HEK293 (cell line): ENCODE results near the gene KIAA0753.
A peak's percentile ranks its signal among the peaks of the same experiment; 100 is the strongest.
"Not testable (repeated sequence)": the region's sequence is repeated elsewhere in the genome, so short reads cannot be mapped to it uniquely, and the experiment has no call there.

ENCODE experiments used
- CTCF ChIA-PET: fragments of 350-600 bp; formaldehyde crosslinking; extraction: SDS; loops from one replicate; lab custom pipeline; 2021; ENCODE audit warnings: antibody characterized with exemption; lab: Yijun Ruan, JAX
- POLR2A ChIA-PET: fragments of 300-600 bp; formaldehyde crosslinking; extraction: SDS; loops from one replicate; lab custom pipeline; 2020; ENCODE audit warnings: antibody characterized with exemption, inconsistent platforms; lab: Yijun Ruan, JAX
- H3K27ac ChIP-seq: fragments of 200-500 bp; sonication (Bioruptor generic); 2 replicates; pipeline ENCODE4 v1.5.1; 2014; ENCODE audit warnings: low read depth, low read length, control low read depth, inconsistent platforms; ENCODE audit errors: extremely low read depth
- H3K36me3 ChIP-seq, 2 experiments: fragments of 200-500 bp in 1 of 2; sonication (Bioruptor generic) in 1 of 2; 1 replicate in 1 of 2; 2 replicates in 1 of 2; pipeline ENCODE4 v1.5.1; 2014 to 2017; ENCODE audit warnings: inconsistent platforms in 2 of 2, low read length in 2 of 2; ENCODE audit not compliant: control insufficient read depth in 2 of 2, insufficient read depth in 1 of 2
- H3K4me1 ChIP-seq: fragments of 200-500 bp; sonication (Bioruptor generic); 2 replicates; pipeline ENCODE4 v1.5.1; 2014; ENCODE audit warnings: mild to moderate bottlenecking, low read length, inconsistent platforms; ENCODE audit not compliant: control insufficient read depth, insufficient read depth
- H3K4me3 ChIP-seq: 2 replicates; pipeline ENCODE4 v1.5.1; 2011; ENCODE audit warnings: low read depth, mild to moderate bottlenecking, control low read depth, low read length, moderate library complexity
- H3K9me3 ChIP-seq: fragments of 200-500 bp; sonication (Bioruptor generic); 2 replicates; pipeline ENCODE4 v1.5.1; 2014; ENCODE audit warnings: low read depth, low read length, inconsistent platforms; ENCODE audit not compliant: control insufficient read depth, insufficient read depth
- EGR2 ChIP-seq: fragments of 450-650 bp; formaldehyde crosslinking; IDR thresholded peaks from 2 replicates; pipeline ENCODE4 v1.5.1; 2016; ENCODE audit warnings: low read depth, missing biosample characterization, missing genetic modification characterization
- FEZF1 ChIP-seq: fragments of 450-650 bp; formaldehyde crosslinking; IDR thresholded peaks from 2 replicates; pipeline ENCODE4 v1.5.1; 2016; ENCODE audit warnings: missing biosample characterization, missing genetic modification characterization
- SP7 ChIP-seq: fragments of 450-650 bp; formaldehyde crosslinking; IDR thresholded peaks from 2 replicates; pipeline ENCODE4 v1.5.1; 2016; ENCODE audit warnings: missing biosample characterization, missing genetic modification characterization
- ZFHX2 ChIP-seq: fragments of 450-650 bp; formaldehyde crosslinking; conservative IDR thresholded peaks from 2 replicates; pipeline ENCODE4 v1.5.1; 2016; ENCODE audit warnings: missing biosample characterization, missing genetic modification characterization
- ZNF138 ChIP-seq: fragments of 450-650 bp; formaldehyde crosslinking; IDR thresholded peaks from 2 replicates; pipeline ENCODE4 v1.5.1; 2016; ENCODE audit warnings: missing biosample characterization, missing genetic modification characterization, borderline replicate concordance
- ZNF169 ChIP-seq: fragments of 450-650 bp; formaldehyde crosslinking; IDR thresholded peaks from 2 replicates; pipeline ENCODE4 v1.5.1; 2016; ENCODE audit warnings: missing biosample characterization, missing genetic modification characterization
- ZNF354C ChIP-seq: fragments of 450-650 bp; formaldehyde crosslinking; IDR thresholded peaks from 2 replicates; pipeline ENCODE4 v1.5.1; 2016; ENCODE audit warnings: missing biosample characterization, missing genetic modification characterization, low read depth, borderline replicate concordance
- ZNF394 ChIP-seq: fragments of 450-650 bp; formaldehyde crosslinking; IDR thresholded peaks from 2 replicates; pipeline ENCODE4 v1.5.1; 2016; ENCODE audit warnings: missing biosample characterization, missing genetic modification characterization, mild to moderate bottlenecking, moderate library complexity, borderline replicate concordance
- ZNF398 ChIP-seq: fragments of 450-650 bp; formaldehyde crosslinking; IDR thresholded peaks from 2 replicates; pipeline ENCODE4 v1.5.1; 2017; ENCODE audit warnings: missing biosample characterization, missing genetic modification characterization
- ZNF488 ChIP-seq: fragments of 450-650 bp; formaldehyde crosslinking; IDR thresholded peaks from 2 replicates; pipeline ENCODE4 v1.5.1; 2016; ENCODE audit warnings: missing biosample characterization, missing genetic modification characterization
- ZNF555 ChIP-seq: fragments of 450-650 bp; formaldehyde crosslinking; conservative IDR thresholded peaks from 2 replicates; pipeline ENCODE4 v1.5.1; 2017; ENCODE audit warnings: missing biosample characterization, mild to moderate bottlenecking, missing genetic modification characterization, inconsistent platforms
- ZNF660 ChIP-seq: fragments of 450-650 bp; IDR thresholded peaks from 2 replicates; pipeline ENCODE4 v1.5.1; 2018; ENCODE audit warnings: missing biosample characterization, mild to moderate bottlenecking, missing genetic modification characterization
- ZSCAN30 ChIP-seq: fragments of 450-650 bp; IDR thresholded peaks from 2 replicates; pipeline ENCODE4 v1.5.1; 2018; ENCODE audit warnings: missing biosample characterization, mild to moderate bottlenecking, missing genetic modification characterization, moderate library complexity
- TF ChIP-seq, protein P1 (sequence below): fragments of 450-650 bp; formaldehyde crosslinking; conservative IDR thresholded peaks from 2 replicates; pipeline ENCODE4 v1.5.1; 2016; ENCODE audit warnings: low read depth, missing biosample characterization, missing genetic modification characterization
- TF ChIP-seq, protein P2 (sequence below): fragments of 450-650 bp; formaldehyde crosslinking; IDR thresholded peaks from 2 replicates; pipeline ENCODE4 v1.5.0; 2017; ENCODE audit warnings: missing biosample characterization, missing genetic modification characterization, borderline replicate concordance

The KIAA0753 gene

DNA sequence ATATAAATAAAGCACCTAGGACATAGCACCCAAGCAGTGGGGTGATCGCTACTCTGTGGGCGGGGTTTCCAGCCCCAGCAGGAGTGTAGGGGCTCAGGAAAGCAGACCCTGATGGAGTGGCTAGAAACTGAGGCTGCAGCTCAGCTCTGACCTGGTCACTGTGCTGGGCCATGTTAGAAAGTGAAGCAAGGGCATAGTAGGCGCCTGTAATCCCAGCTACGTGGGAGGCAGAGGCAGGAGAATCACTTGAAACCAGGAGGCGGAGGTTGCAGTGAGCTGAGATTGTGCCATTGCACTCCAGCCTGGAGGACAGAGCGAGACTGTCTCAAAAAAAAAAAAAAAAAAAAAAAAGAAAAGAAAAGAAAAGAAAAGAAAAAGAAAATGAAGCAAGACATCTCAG is 67.0 kb downstream of the KIAA0753 start:
- CTCF ChIA-PET, H3K4me3 ChIP-seq, H3K9me3 ChIP-seq, H3K27ac ChIP-seq, H3K4me1 ChIP-seq: not testable (repeated sequence)
- POLR2A ChIA-PET = interaction anchor here (0.9 kb wide), 1 partner anchor 70 kb away, joined by 3 read pairs; no protein-coding TSS in a partner anchor
- peaks cover 0 to 28% of the 10 kb centered on the region in 2 experiments; a peak in 1 of 3 replicates for H3K36me3 ChIP-seq
- TF ChIP-seq ZFHX2 (tag by site-specific recombination) = peak; percentile 60
- TF ChIP-seq EGR2 (tag by site-specific recombination) = peak; percentile 46; the same call in 1 of the 2 replicates

GRCh38 chr17:6572972-6573370 is 67.5 kb downstream of the KIAA0753 start:
- ChIA-PET POLR2A (interaction anchor here (0.9 kb wide), 1 partner anchor 70 kb away, joined by 3 read pairs; no protein-coding TSS in a partner anchor), CTCF (no interaction called here)
- H3K27ac ChIP-seq = no peak overlapping the region
- H3K36me3 ChIP-seq = peaks cover 0 to 23% of the 10 kb centered on the region in 2 experiments; a peak in 1 of 3 replicates
- no peaks in the 10 kb centered on the region for H3K9me3 ChIP-seq
- no peaks in the 10 kb centered on the region for H3K4me1 ChIP-seq
- no peak overlapping the region for H3K4me3 ChIP-seq
- no peak for TF ChIP-seq ZNF555 (tag by site-specific recombination)
- no peak for TF ChIP-seq ZNF169 (tag by site-specific recombination)
- TF ChIP-seq, all 188 proteins: peak for 0

- POLR2A ChIA-PET = interaction anchor here (0.7 kb wide), 2 partner anchors 12 to 99 kb away, joined by 4 to 5 read pairs; no protein-coding TSS in a partner anchor
- no peaks in the 10 kb centered on the region for H3K4me1 ChIP-seq
These were observed 69.1 kb downstream of the KIAA0753 start for GRCh38 chr17:6571452-6571781.

GRCh38 chr17:6570731-6571451 is 69.6 kb downstream of the KIAA0753 start:
- Histone ChIP-seq H3K4me3 (no peak overlapping the region), H3K36me3 (peaks cover 0 to 8% of the 10 kb centered on the region in 2 experiments; a peak in 1 of 3 replicates), H3K9me3 (no peaks in the 10 kb centered on the region), H3K27ac (no peak overlapping the region), H3K4me1 (no peaks in the 10 kb centered on the region)
- ChIA-PET CTCF (no interaction called here), POLR2A (no interaction called here)
- TF ChIP-seq, protein P1, sequence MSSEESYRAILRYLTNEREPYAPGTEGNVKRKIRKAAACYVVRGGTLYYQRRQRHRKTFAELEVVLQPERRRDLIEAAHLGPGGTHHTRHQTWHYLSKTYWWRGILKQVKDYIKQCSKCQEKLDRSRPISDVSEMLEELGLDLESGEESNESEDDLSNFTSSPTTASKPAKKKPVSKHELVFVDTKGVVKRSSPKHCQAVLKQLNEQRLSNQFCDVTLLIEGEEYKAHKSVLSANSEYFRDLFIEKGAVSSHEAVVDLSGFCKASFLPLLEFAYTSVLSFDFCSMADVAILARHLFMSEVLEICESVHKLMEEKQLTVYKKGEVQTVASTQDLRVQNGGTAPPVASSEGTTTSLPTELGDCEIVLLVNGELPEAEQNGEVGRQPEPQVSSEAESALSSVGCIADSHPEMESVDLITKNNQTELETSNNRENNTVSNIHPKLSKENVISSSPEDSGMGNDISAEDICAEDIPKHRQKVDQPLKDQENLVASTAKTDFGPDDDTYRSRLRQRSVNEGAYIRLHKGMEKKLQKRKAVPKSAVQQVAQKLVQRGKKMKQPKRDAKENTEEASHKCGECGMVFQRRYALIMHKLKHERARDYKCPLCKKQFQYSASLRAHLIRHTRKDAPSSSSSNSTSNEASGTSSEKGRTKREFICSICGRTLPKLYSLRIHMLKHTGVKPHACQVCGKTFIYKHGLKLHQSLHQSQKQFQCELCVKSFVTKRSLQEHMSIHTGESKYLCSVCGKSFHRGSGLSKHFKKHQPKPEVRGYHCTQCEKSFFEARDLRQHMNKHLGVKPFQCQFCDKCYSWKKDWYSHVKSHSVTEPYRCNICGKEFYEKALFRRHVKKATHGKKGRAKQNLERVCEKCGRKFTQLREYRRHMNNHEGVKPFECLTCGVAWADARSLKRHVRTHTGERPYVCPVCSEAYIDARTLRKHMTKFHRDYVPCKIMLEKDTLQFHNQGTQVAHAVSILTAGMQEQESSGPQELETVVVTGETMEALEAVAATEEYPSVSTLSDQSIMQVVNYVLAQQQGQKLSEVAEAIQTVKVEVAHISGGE = no peak
- TF ChIP-seq ZNF660 (no peak), FEZF1 (tag by site-specific recombination) (no peak), ZSCAN30 (tag by site-specific recombination) (no peak), ZNF488 (tag by site-specific recombination) (no peak), ZNF354C (tag by site-specific recombination) (no peak)

More at GRCh38 chr17:6571452-6571781, 69.1 kb downstream of the KIAA0753 start:
- CTCF ChIA-PET = no interaction called here
- no peak overlapping the region for H3K4me3 ChIP-seq
- peaks cover 0 to 8% of the 10 kb centered on the region in 2 experiments; a peak in 1 of 3 replicates for H3K36me3 ChIP-seq
- no peaks in the 10 kb centered on the region for H3K9me3 ChIP-seq
- TF ChIP-seq ZNF138 (tag by site-specific recombination) = no peak
- TF ChIP-seq, protein P2, sequence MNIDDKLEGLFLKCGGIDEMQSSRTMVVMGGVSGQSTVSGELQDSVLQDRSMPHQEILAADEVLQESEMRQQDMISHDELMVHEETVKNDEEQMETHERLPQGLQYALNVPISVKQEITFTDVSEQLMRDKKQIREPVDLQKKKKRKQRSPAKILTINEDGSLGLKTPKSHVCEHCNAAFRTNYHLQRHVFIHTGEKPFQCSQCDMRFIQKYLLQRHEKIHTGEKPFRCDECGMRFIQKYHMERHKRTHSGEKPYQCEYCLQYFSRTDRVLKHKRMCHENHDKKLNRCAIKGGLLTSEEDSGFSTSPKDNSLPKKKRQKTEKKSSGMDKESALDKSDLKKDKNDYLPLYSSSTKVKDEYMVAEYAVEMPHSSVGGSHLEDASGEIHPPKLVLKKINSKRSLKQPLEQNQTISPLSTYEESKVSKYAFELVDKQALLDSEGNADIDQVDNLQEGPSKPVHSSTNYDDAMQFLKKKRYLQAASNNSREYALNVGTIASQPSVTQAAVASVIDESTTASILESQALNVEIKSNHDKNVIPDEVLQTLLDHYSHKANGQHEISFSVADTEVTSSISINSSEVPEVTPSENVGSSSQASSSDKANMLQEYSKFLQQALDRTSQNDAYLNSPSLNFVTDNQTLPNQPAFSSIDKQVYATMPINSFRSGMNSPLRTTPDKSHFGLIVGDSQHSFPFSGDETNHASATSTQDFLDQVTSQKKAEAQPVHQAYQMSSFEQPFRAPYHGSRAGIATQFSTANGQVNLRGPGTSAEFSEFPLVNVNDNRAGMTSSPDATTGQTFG (tag by site-specific recombination) = no peak
- no peak for TF ChIP-seq SP7
- no peak for TF ChIP-seq ZNF394 (tag by site-specific recombination)
- TF ChIP-seq ZNF398 (tag by site-specific recombination) = no peak
- H3K27ac ChIP-seq = no peak overlapping the region
